Osteoblast (primary cell): ENCODE data around the gene C1QL4. TPM values are rescaled to one million over a fixed set of nuclear protein-coding genes. Genes with fewer than 3 reads are reported as not detected.

Experiments
- DNase-seq: peaks from one replicate; pipeline ENCODE4 v3.0.0; 2011; ENCODE audit warnings: low spot score, mixed read lengths; ENCODE audit not compliant: insufficient read length; ENCODE audit errors: missing footprints
- H2AFZ ChIP-seq: 2 replicates; pipeline ENCODE4 v1.6.0; 2011; ENCODE audit warnings: mild to moderate bottlenecking, low read length
- H3K27ac ChIP-seq: 2 replicates; pipeline ENCODE4 v1.5.1; 2011; ENCODE audit warnings: mild to moderate bottlenecking, low read depth, low read length, moderate library complexity
- H3K27me3 ChIP-seq: 2 replicates; pipeline ENCODE4 v1.6.0; 2012; ENCODE audit warnings: mild to moderate bottlenecking, control low read depth, inconsistent platforms, low read length, moderate library complexity; ENCODE audit not compliant: insufficient read depth
- H3K36me3 ChIP-seq: 2 replicates; pipeline ENCODE4 v1.5.1; 2011; ENCODE audit warnings: mild to moderate bottlenecking, low read length, control low read depth, moderate library complexity; ENCODE audit not compliant: insufficient read depth
- H3K4me1 ChIP-seq: 2 replicates; pipeline ENCODE4 v1.5.1; 2011; ENCODE audit warnings: mild to moderate bottlenecking, low read length, control low read depth, moderate library complexity; ENCODE audit not compliant: insufficient read depth
- H3K4me2 ChIP-seq: 2 replicates; pipeline ENCODE4 v1.6.0; 2011; ENCODE audit warnings: mild to moderate bottlenecking, low read length; ENCODE audit not compliant: insufficient read depth
- H3K4me3 ChIP-seq: fragments of 200-600 bp; sonication (generic); 3 replicates; pipeline ENCODE4 v1.5.1; 2012; ENCODE audit warnings: mild to moderate bottlenecking, low read length, inconsistent platforms; ENCODE audit not compliant: insufficient read depth
- H3K79me2 ChIP-seq: 2 replicates; pipeline ENCODE4 v1.6.0; 2012; ENCODE audit warnings: mild to moderate bottlenecking, low read length, control low read depth, inconsistent platforms; ENCODE audit not compliant: insufficient read depth
- H3K9me3 ChIP-seq: 2 replicates; pipeline ENCODE4 v1.5.1; 2011; ENCODE audit warnings: low read depth, low read length, control low read depth
- H4K20me1 ChIP-seq: 2 replicates; pipeline ENCODE4 v1.6.0; 2012; ENCODE audit warnings: mild to moderate bottlenecking, low read length, control low read depth; ENCODE audit not compliant: insufficient read depth
- CTCF ChIP-seq: IDR thresholded peaks from 2 replicates; pipeline ENCODE4 v1.5.1; 2011; ENCODE audit warnings: mild to moderate bottlenecking, low read depth, low read length, moderate library complexity; ENCODE audit errors: extremely low read depth
- total RNA-seq: library from RNA; depleted of rRNA; stranded (reverse); fragments of >200 nt; gene quantifications from 2 replicates; pipeline ENCODE4 v1.2.3, GENCODE V29; 2012

The C1QL4 gene
- total RNA-seq, 1 donor = 0.36 TPM

- no peaks in the 10 kb centered on the region for H3K79me2 ChIP-seq
- no peak overlapping the region for H3K4me3 ChIP-seq
- peaks cover 7% of the 10 kb centered on the region for H3K27me3 ChIP-seq
- H4K20me1 ChIP-seq = no peaks in the 10 kb centered on the region
- DNase-seq = no peak
- H3K36me3 ChIP-seq = no peaks in the 10 kb centered on the region
- no peak overlapping the region for H2AFZ ChIP-seq
- TF ChIP-seq CTCF = no peak
- no peak overlapping the region for H3K27ac ChIP-seq
- H3K4me2 ChIP-seq = no peak overlapping the region
- H3K9me3 ChIP-seq = peaks cover 2% of the 10 kb centered on the region
- H3K4me1 ChIP-seq = no peaks in the 10 kb centered on the region
Measured at GRCh38 chr12:49288922-49289555, 47.9 kb downstream of the C1QL4 start.

- TF ChIP-seq CTCF = peak; percentile 89
- H3K4me1 ChIP-seq = no peaks in the 10 kb centered on the region
- H3K27ac ChIP-seq = no peak overlapping the region
- no peak for DNase-seq
- no peaks in the 10 kb centered on the region for H3K36me3 ChIP-seq
- no peak overlapping the region for H3K4me2 ChIP-seq
- H3K9me3 ChIP-seq = peaks cover 2% of the 10 kb centered on the region
- H3K79me2 ChIP-seq = no peaks in the 10 kb centered on the region
- no peaks in the 10 kb centered on the region for H4K20me1 ChIP-seq
- H2AFZ ChIP-seq = no peak overlapping the region
- no peak overlapping the region for H3K4me3 ChIP-seq
- peaks cover 3% of the 10 kb centered on the region for H3K27me3 ChIP-seq
Measured at GRCh38 chr12:49288412-49288853, 48.6 kb downstream of the C1QL4 start.

- no peak for DNase-seq
- H3K27ac ChIP-seq = no peak overlapping the region
- peaks cover 3% of the 10 kb centered on the region for H3K27me3 ChIP-seq
- H3K4me3 ChIP-seq = no peak overlapping the region
- no peaks in the 10 kb centered on the region for H3K79me2 ChIP-seq
- H3K36me3 ChIP-seq = no peaks in the 10 kb centered on the region
- no peak for TF ChIP-seq CTCF
- H4K20me1 ChIP-seq = no peaks in the 10 kb centered on the region
- no peak overlapping the region for H2AFZ ChIP-seq
- H3K4me1 ChIP-seq = no peaks in the 10 kb centered on the region
- peaks cover 2% of the 10 kb centered on the region for H3K9me3 ChIP-seq
- H3K4me2 ChIP-seq = no peak overlapping the region
Measured at GRCh38 chr12:49287876-49288275, 49.1 kb downstream of the C1QL4 start.

- peaks cover 2% of the 10 kb centered on the region for H3K9me3 ChIP-seq
- H3K4me2 ChIP-seq = no peak overlapping the region
- no peak for DNase-seq
Measured at GRCh38 chr12:49284672-49285071, 52.3 kb downstream of the C1QL4 start.

More at GRCh38 chr12:49284672-49285071, 52.3 kb downstream of the C1QL4 start:
- peaks cover 3% of the 10 kb centered on the region for H3K27me3 ChIP-seq
- no peaks in the 10 kb centered on the region for H4K20me1 ChIP-seq
- no peak overlapping the region for H3K4me3 ChIP-seq
- no peaks in the 10 kb centered on the region for H3K36me3 ChIP-seq
- no peaks in the 10 kb centered on the region for H3K79me2 ChIP-seq
- H3K27ac ChIP-seq = no peak overlapping the region
- H3K4me1 ChIP-seq = no peaks in the 10 kb centered on the region
- H2AFZ ChIP-seq = no peak overlapping the region
- no peak for TF ChIP-seq CTCF
